GM21528 (cell line): ENCODE results near the gene INO80B.
"Not testable (repeated sequence)": the region's sequence is repeated elsewhere in the genome, so short reads cannot be mapped to it uniquely, and the experiment has no call there.

Experiments
- ATAC-seq: cut with Tn5 transposase; IDR thresholded peaks from one replicate; pipeline ENCODE4 v1.9.1; 2021; ENCODE audit warnings: mild to moderate bottlenecking, moderate library complexity; ENCODE audit not compliant: unreplicated experiment, low FRiP score

INO80B gene

DNA sequence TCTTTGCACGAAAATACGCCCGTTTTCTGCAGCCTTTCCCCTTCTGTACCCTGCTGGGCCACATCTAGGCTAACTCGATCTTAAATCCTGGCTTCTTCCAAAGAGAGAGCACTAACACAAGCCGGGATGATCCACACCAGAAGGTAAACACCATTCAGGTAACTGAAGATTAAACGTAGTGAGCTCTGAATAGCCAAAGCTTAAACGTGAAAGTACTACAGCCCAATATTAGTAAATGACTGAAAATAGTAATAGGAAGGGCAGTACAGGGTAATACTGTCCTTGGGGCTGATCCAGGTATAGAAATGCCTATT lies 18.0 kb downstream of the INO80B start:
- no peak for ATAC-seq

GRCh38 chr2:74474481-74474880 lies 19.6 kb downstream of the INO80B start:
- ATAC-seq: no peak

DNA sequence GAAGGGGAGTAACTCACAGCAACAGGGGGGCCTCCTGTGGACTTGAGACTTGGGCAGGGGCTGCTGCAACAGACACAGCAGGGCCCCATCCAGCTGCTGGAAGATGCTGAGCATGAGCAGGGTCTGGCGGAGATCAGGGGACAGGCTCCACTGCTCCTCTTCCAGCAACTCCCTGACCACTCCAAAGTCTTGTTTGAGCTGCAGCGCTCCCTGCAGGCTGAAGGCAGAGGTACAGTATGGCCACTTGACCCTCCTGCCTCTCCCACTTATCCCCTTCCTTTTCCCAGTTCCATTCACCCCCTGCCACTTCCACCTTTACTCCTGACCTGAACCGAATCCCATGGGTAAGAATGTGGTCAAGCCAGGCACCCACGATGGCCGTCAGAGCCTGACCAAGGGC lies 20.0 kb downstream of the INO80B start:
- ATAC-seq: no peak

DNA sequence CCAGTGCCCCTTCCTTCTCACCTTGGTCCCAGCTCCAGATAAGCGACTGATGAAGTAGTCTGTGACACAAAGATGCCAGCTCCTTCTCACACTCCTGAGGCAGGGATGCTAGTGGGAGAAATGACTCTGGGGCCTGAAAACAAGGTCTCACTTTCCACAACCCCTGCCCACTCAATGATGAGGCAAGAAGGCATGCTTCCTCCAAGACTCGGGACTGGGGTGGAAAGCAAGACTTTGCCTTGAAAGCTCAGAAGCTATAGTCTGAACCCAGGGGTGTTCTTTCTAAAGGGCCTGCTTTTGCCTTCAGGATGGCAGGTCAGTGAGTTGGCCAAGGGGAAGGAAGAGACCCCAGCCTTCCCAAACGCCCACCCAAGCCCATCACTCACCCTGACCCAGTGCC lies 26.5 kb downstream of the INO80B start:
- no peak for ATAC-seq

- peak; percentile 46 for ATAC-seq
These were observed 27.3 kb downstream of the INO80B start for GRCh38 chr2:74481961-74482800.

DNA sequence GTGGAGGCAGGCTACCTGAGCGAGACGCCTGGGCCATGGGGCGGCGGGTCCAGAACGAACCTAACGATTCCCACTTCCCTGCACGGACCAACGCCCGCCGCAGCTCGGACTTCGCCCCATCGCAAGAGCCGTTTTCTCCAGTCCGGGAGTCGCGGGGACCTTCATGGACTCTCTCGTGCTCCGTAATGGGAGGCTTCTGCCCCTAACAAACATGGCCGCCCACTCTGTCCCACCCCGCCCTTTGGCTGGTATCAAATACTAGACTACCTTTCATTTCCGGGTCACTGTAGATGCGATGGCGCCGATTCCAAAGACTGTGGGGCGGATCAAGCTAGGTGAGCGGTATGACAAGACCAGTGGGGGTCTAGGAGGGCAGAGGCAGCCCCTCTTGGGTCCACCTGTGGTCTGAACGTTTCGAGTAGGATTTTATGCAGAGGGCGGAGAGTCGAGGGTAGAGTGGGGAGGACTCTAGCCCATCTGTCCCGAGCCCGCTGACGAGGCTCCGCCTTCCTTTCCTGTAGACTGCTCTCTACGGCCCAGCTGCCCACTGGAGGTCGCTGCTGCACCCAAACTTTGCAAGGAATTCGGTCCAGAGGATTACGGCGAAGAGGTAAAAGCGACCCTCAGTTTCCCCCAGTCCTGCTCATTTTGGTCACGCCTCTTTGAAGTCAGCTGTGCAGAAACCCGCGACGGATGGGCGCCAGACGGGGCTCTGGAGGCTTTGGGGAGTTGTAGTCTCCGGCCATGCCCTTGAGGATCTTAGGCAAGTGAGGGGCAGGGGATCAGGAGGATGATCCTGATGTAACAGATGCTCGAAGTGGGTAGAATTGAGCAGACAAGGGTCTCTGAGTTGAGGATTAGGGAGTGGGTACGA lies 28.2 kb downstream of the INO80B start, which contains the start of the genes CCDC142 and TTC31:
CCDC142 (minus strand) TSS at position 198 of the 874 bp plus-strand sequence; CDS start at position 37, 161 bp downstream.
TTC31 (plus strand) TSS at position 281 of the 874 bp plus-strand sequence; CDS start at position 296, 15 bp downstream.
- ATAC-seq: peak; percentile 90

DNA sequence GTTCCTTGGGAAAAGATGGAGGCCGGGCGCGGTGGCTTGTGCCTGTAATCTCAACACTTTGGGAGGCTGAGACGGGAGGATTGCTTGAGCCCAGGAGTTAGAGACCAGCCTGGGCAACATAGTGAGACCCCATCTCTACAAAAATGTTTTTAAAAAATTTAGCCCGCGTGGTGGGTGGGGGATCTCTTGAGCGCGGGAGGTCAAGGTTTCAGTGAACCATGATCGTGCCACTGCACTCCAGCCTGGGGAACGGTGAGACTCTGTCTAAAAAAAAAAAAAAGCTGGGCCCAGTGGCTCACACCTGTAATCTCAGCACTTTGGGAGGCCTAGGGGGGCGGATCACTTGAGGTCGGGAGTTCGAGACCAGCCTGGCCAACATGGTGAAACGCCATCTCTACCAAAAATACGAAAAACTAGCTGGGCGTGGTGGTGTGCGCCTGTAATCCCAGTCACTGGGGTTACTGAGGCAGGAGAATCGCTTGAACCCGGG lies 28.8 kb downstream of the INO80B start:
- not testable (repeated sequence) for ATAC-seq

GRCh38 chr2:74486141-74486540 lies 31.3 kb downstream of the INO80B start:
- ATAC-seq: no peak

- ATAC-seq: no peak
These were observed 34.0 kb downstream of the INO80B start for GRCh38 chr2:74488643-74489481.

GRCh38 chr2:74489906-74490305 lies 35.0 kb downstream of the INO80B start:
- ATAC-seq: no peak

DNA sequence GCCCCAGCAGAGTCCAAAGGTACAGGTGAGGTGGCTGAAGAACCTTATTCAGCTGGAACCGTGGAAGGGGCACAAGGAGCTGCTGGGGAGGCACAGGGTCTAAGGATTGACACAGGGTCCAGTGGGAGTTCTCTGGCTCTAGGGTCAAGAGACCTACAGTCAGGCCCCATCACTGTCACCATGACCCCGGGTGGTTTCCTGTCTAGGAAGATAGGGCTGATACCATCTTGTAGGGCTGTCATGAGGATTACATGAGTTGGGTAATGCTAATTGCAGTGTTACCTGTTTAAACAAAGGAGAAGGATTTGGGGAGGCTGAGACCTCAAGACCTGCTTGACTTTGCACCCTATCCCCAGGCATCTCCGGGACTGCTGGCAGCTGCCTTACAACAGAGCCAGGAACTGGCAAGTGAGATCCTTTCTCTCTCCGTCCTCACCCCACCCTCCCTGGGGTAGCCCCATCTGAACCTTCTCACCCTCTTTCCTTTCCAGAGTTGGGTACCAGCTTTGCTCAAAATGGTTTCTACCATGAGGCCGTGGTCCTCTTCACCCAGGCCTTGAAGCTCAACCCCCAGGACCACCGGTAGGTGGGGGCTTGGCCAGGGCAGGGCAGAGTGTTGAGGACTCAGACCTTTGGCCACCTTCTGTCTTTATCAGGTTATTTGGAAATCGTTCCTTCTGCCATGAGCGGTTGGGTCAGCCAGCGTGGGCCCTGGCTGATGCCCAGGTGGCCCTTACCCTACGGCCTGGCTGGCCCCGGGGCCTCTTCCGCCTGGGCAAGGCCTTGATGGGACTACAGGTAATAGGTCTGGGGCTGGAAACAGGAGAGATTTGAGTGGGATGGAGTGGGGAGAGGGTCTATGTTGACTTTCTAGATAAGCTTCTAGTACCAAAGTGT lies 37.0 kb downstream of the INO80B start:
- no peak for ATAC-seq

DNA sequence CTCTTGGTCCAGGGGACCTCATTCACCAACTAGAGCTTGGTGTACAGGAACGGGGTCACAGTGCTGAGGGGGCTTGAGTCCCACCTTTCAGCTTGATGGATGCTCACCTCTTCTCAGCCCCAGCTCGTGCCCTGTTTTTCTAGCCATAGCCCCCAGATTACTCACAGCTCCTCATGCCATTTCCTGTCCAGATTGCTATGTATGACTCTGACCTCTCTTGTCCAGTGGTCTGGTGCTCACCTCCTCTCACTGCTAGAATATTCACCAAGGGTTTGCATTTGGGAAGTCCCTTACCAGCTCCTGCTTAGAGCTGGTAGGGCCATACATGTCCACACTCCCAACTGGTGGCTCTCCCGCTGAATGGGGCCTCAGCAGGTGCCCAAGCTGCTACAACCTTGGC lies 38.7 kb downstream of the INO80B start:
- no peak for ATAC-seq

GRCh38 chr2:74495440-74495839 lies 40.6 kb downstream of the INO80B start:
- ATAC-seq: no peak

- ATAC-seq: no peak
These were observed 42.3 kb downstream of the INO80B start for GRCh38 chr2:74496997-74497776.

GRCh38 chr2:74497777-74498499 lies 43.1 kb downstream of the INO80B start:
- ATAC-seq: no peak

DNA sequence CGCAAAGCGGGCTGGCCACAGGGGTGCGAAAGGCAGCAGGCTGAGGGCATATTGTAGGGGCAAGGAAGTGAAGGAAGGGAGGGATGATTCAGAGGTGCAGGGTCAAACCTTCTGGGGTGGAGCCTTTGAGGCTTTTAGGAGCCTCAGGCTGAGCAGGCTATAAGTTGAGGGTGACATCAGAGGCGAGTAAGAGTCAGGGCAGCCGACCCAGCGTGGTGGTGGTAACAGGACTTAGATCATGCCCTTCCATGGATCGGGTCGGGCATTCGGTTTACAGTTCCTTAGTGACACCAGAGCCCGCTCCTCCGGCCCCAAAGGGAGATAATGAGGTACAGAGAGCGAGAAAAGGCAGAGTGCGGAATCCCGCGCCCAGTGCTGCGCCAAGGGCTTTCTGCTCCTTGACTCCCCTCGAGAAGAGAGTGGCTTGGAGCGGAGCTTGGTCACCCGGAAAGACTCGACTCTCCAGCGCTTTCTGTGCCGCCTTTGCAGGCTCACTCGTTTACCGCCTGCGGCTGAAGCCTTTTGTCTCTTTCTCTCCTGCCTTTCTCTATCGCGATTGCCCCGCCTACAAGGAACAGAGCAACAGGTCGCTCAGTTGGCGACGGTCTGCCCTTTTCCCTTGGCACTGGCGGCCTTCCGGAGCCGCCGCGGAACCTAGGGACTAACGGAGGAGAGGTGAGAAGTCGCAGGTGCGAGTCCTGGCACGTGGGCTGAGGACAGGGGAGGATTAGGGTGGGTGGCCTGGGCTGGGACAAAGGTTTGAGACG lies 43.8 kb downstream of the INO80B start:
- no peak for ATAC-seq

DNA sequence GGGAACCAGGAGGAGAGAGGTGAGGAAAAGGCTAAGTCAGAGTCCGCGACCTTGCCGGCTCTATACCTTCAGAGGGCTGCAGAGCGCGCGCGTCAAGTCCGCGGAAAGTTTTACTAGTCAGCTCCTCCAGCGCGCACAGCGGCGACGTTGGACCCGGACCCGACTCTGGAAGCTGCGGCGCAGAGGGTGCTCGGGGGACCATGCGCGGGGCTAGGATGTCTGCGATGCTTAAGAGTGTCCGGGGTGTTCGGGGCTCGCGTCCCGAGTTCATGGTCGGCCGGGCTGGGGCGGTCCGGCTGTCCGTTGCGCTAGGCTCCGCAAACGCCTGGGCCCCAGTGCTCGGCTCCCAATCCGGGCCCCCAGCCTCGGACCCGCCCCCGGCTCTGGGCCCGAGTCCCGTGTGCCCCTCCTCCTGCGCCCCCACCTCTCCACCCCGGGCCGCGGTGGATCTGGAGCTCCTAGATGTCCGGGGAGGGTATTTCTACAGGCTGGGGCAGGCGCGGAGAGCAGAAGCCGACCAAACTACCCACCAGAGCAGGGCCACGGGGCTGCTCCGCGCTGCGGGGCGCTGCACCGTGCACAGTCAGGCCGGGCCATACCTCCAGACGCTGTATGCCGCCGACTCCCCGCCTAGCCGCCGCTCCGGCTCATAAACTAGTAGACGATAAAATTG lies 44.5 kb downstream of the INO80B start, which contains the start of gene LBX2:
LBX2 (minus strand) TSS at position 337 of the 673 bp plus-strand sequence; CDS start at position 271, 66 bp downstream.
- no peak for ATAC-seq
